Glutamatergic neuron (in vitro differentiated cells): ENCODE data around the gene DYRK1A. TPM values are rescaled to one million over a fixed set of nuclear protein-coding genes. Genes with fewer than 3 reads are reported as not detected.

Experiments
- DNase-seq: peaks from one replicate; pipeline ENCODE4 v3.0.0; 2022
- H3K27ac Mint-ChIP-seq: one replicate; pipeline ENCODE4 v1.8.0; 2020; ENCODE audit warnings: mild to moderate bottlenecking, mixed read lengths, inconsistent platforms; ENCODE audit not compliant: unreplicated experiment
- H3K27me3 Mint-ChIP-seq: one replicate; pipeline ENCODE4 v1.8.0; 2020; ENCODE audit warnings: mild to moderate bottlenecking, moderate library complexity, mixed read lengths, inconsistent platforms; ENCODE audit not compliant: unreplicated experiment
- H3K36me3 Mint-ChIP-seq: one replicate; pipeline ENCODE4 v1.8.0; 2020; ENCODE audit warnings: mild to moderate bottlenecking, mixed read lengths, inconsistent platforms; ENCODE audit not compliant: unreplicated experiment
- H3K4me1 Mint-ChIP-seq: one replicate; pipeline ENCODE4 v1.8.0; 2020; ENCODE audit warnings: mild to moderate bottlenecking, low read depth, mixed read lengths, inconsistent platforms; ENCODE audit not compliant: unreplicated experiment
- H3K4me3 Mint-ChIP-seq: one replicate; pipeline ENCODE4 v1.8.0; 2020; ENCODE audit warnings: mild to moderate bottlenecking, mixed read lengths, inconsistent platforms; ENCODE audit not compliant: unreplicated experiment
- H3K9me3 Mint-ChIP-seq: one replicate; pipeline ENCODE4 v1.8.0; 2020; ENCODE audit warnings: mild to moderate bottlenecking, moderate library complexity, mixed read lengths, inconsistent platforms; ENCODE audit not compliant: unreplicated experiment
- CTCF ChIP-seq: fragments of 200-600 bp; sonication (generic); IDR thresholded peaks from one replicate; pipeline ENCODE4 v1.5.0; 2021; ENCODE audit not compliant: partially characterized antibody, unreplicated experiment
- total RNA-seq: library from RNA; stranded (reverse); fragmentation: NEBNext Ultra II Directional; extraction: Animal tissue kit (Norgen Biotek cat#: 25700); gene quantifications from one replicate; pipeline ENCODE4 v1.2.1, GENCODE V29; 2021; ENCODE audit not compliant: unreplicated experiment

DYRK1A gene
- total RNA-seq, 1 donor from 2014 or later = 70.4 TPM

GRCh38 chr21:37368541-37369279, 2.1 kb downstream of the DYRK1A start:
- DNase-seq = no peak
- TF ChIP-seq CTCF = no peak
- Mint-ChIP-seq H3K27ac (peak overlapping the region; percentile 86), H3K9me3 (peaks cover 15% of the 10 kb centered on the region), H3K27me3 (peaks cover 12% of the 10 kb centered on the region), H3K4me1 (peaks cover 36% of the 10 kb centered on the region), H3K4me3 (peak overlapping the region; percentile 90), H3K36me3 (no peaks in the 10 kb centered on the region)

GRCh38 chr21:37369307-37369854, 2.8 kb downstream of the DYRK1A start:
- H3K4me1 Mint-ChIP-seq = peaks cover 39% of the 10 kb centered on the region
- peak overlapping the region; percentile 90 for H3K4me3 Mint-ChIP-seq
- TF ChIP-seq CTCF = no peak
- no peak overlapping the region for H3K27ac Mint-ChIP-seq
- DNase-seq = no peak
- peaks cover 15% of the 10 kb centered on the region for H3K9me3 Mint-ChIP-seq
- no peaks in the 10 kb centered on the region for H3K36me3 Mint-ChIP-seq
- peaks cover 12% of the 10 kb centered on the region for H3K27me3 Mint-ChIP-seq

GRCh38 chr21:37370152-37371040, 3.8 kb downstream of the DYRK1A start:
- Mint-ChIP-seq H3K36me3 (no peaks in the 10 kb centered on the region), H3K4me1 (peaks cover 43% of the 10 kb centered on the region), H3K27me3 (peaks cover 11% of the 10 kb centered on the region), H3K27ac (peak overlapping the region; percentile 13), H3K4me3 (peak overlapping the region; percentile 90), H3K9me3 (peaks cover 14% of the 10 kb centered on the region)
- TF ChIP-seq CTCF = no peak
- DNase-seq = no peak

GRCh38 chr21:37371041-37371397, 4.4 kb downstream of the DYRK1A start:
- Mint-ChIP-seq H3K4me1 (peaks cover 46% of the 10 kb centered on the region), H3K4me3 (no peak overlapping the region), H3K27me3 (peaks cover 9% of the 10 kb centered on the region), H3K36me3 (no peaks in the 10 kb centered on the region), H3K27ac (no peak overlapping the region), H3K9me3 (peaks cover 13% of the 10 kb centered on the region)
- TF ChIP-seq CTCF = no peak
- DNase-seq = no peak
